HL-60 (cell line): ENCODE results near the gene NT5E.

Source experiments
- DNase-seq, 2 experiments: peaks; one replicate each; pipeline ENCODE4 v3.0.0-alpha.2; 2010 to 2020; ENCODE audit warnings: low read depth in 1 of 2, low spot score in 1 of 2
- H3K27ac ChIP-seq: fragments of 250-450 bp; sonication (Bioruptor Pico); replicated peaks from 2 replicates; pipeline ENCODE4 v1.5.1; 2020; ENCODE audit warnings: mild to moderate bottlenecking, moderate library complexity
- H3K27me3 ChIP-seq: fragments of 250-450 bp; sonication (Bioruptor Pico); 2 replicates; pipeline ENCODE4 v1.5.1; 2021; ENCODE audit warnings: mild to moderate bottlenecking, moderate library complexity; ENCODE audit not compliant: insufficient read depth, poor library complexity, severe bottlenecking
- H3K4me3 ChIP-seq: replicated peaks from 2 replicates; pipeline ENCODE4 v1.5.1; 2011; ENCODE audit warnings: mild to moderate bottlenecking, control low read depth, low read length; ENCODE audit not compliant: insufficient read depth
- GABPA ChIP-seq: IDR thresholded peaks from 2 replicates; pipeline ENCODE4 v1.6.1; 2012; ENCODE audit warnings: low read depth
- POLR2AphosphoS5 ChIP-seq: IDR thresholded peaks from 2 replicates; pipeline ENCODE4 v1.6.1; 2012; ENCODE audit warnings: low read depth
- SPI1 ChIP-seq: IDR thresholded peaks from 2 replicates; pipeline ENCODE4 v1.6.1; 2012; ENCODE audit warnings: low read depth, mild to moderate bottlenecking, borderline replicate concordance
- TF ChIP-seq, protein P1 (sequence below): IDR thresholded peaks from 2 replicates; pipeline ENCODE4 v1.6.1; 2012; ENCODE audit warnings: low read depth; ENCODE audit not compliant: insufficient replicate concordance
- TF ChIP-seq, protein P2 (sequence below): IDR thresholded peaks from one replicate; pipeline ENCODE4 v1.5.1; 2011; ENCODE audit warnings: low read length, control low read depth, inconsistent platforms; ENCODE audit not compliant: insufficient read depth

Gene NT5E

GRCh38 chr6:85436411-85436810 is 13.5 kb upstream of the NT5E start:
- no peak for DNase-seq
- TF ChIP-seq, protein P1, sequence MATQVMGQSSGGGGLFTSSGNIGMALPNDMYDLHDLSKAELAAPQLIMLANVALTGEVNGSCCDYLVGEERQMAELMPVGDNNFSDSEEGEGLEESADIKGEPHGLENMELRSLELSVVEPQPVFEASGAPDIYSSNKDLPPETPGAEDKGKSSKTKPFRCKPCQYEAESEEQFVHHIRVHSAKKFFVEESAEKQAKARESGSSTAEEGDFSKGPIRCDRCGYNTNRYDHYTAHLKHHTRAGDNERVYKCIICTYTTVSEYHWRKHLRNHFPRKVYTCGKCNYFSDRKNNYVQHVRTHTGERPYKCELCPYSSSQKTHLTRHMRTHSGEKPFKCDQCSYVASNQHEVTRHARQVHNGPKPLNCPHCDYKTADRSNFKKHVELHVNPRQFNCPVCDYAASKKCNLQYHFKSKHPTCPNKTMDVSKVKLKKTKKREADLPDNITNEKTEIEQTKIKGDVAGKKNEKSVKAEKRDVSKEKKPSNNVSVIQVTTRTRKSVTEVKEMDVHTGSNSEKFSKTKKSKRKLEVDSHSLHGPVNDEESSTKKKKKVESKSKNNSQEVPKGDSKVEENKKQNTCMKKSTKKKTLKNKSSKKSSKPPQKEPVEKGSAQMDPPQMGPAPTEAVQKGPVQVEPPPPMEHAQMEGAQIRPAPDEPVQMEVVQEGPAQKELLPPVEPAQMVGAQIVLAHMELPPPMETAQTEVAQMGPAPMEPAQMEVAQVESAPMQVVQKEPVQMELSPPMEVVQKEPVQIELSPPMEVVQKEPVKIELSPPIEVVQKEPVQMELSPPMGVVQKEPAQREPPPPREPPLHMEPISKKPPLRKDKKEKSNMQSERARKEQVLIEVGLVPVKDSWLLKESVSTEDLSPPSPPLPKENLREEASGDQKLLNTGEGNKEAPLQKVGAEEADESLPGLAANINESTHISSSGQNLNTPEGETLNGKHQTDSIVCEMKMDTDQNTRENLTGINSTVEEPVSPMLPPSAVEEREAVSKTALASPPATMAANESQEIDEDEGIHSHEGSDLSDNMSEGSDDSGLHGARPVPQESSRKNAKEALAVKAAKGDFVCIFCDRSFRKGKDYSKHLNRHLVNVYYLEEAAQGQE = no peak
- TF ChIP-seq GABPA (no peak), SPI1 (no peak), POLR2AphosphoS5 (no peak)
- TF ChIP-seq, protein P2, sequence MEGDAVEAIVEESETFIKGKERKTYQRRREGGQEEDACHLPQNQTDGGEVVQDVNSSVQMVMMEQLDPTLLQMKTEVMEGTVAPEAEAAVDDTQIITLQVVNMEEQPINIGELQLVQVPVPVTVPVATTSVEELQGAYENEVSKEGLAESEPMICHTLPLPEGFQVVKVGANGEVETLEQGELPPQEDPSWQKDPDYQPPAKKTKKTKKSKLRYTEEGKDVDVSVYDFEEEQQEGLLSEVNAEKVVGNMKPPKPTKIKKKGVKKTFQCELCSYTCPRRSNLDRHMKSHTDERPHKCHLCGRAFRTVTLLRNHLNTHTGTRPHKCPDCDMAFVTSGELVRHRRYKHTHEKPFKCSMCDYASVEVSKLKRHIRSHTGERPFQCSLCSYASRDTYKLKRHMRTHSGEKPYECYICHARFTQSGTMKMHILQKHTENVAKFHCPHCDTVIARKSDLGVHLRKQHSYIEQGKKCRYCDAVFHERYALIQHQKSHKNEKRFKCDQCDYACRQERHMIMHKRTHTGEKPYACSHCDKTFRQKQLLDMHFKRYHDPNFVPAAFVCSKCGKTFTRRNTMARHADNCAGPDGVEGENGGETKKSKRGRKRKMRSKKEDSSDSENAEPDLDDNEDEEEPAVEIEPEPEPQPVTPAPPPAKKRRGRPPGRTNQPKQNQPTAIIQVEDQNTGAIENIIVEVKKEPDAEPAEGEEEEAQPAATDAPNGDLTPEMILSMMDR = no peak
- Histone ChIP-seq H3K27me3 (no peaks in the 10 kb centered on the region), H3K27ac (no peak overlapping the region), H3K4me3 (no peak overlapping the region)

- TF ChIP-seq POLR2AphosphoS5 = no peak
- no peak for TF ChIP-seq GABPA
- TF ChIP-seq, protein P1 = no peak
- no peak for TF ChIP-seq SPI1
- TF ChIP-seq, protein P2 = no peak
- H3K4me3 ChIP-seq = no peak overlapping the region
- no peaks in the 10 kb centered on the region for H3K27me3 ChIP-seq
- DNase-seq = no peak
- H3K27ac ChIP-seq = no peak overlapping the region
Observed at GRCh38 chr6:85436939-85437495, 12.9 kb upstream of the NT5E start.

DNA sequence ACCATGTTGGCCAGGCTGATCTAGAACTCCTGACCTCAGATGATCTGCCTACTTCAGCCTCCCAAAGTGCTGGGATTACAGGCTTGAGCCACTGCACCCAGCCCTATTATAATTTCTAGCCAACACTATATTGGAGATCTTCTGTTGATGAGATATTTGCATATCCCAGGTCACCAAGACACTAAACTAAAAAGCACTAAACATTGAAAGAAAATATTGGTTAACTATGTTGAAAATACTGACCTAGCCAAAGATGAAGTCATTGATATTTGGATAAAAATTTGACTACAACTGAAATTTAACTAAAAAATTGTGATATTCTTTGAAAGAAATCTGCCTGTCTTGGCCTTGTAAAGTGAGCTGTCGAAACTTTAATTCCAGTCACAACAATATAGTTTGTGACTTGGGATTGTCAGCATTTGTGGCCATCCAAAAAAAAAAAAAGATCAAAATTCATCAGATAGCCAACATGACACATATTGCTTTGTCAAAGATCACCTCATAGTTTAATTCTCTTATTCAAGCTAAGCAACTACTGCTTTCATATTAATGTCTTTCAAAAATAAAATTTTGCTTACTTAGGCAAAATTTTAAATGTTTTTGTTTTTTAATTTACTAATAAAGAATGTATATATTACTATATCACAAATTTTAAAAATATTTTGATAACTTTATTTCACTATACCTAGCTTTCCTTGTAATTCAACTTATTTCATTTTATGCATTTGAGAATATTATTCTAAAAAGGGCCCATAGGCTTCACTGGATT is 6.3 kb upstream of the NT5E start:
- TF ChIP-seq SPI1 = no peak
- TF ChIP-seq, protein P1 = no peak
- TF ChIP-seq, protein P2 = no peak
- no peak for TF ChIP-seq POLR2AphosphoS5
- TF ChIP-seq GABPA = no peak
- Histone ChIP-seq H3K4me3 (no peak overlapping the region), H3K27ac (no peak overlapping the region)

More for the DNA sequence above, 6.3 kb upstream of the NT5E start:
- peaks cover 7% of the 10 kb centered on the region for H3K27me3 ChIP-seq
- DNase-seq = no peak
